HFFc6 (cell line): Measurements from ENCODE around the gene CAMK2G. TPM values are rescaled to one million over a fixed set of nuclear protein-coding genes. Genes with fewer than 3 reads are reported as not detected.
A peak's percentile ranks its signal among the peaks of the same experiment; 100 is the strongest.
"Not testable (repeated sequence)": the region's sequence is repeated elsewhere in the genome, so short reads cannot be mapped to it uniquely, and the experiment has no call there.

ENCODE experiments used
- DNase-seq: peaks from one replicate; pipeline ENCODE4 v3.0.0-alpha.2; 2018
- H3K27ac Mint-ChIP-seq: 2 replicates; pipeline ENCODE4 v1.8.0; 2020; ENCODE audit warnings: mild to moderate bottlenecking, mixed read lengths
- H3K27me3 Mint-ChIP-seq: 2 replicates; pipeline ENCODE4 v1.8.0; 2021; ENCODE audit warnings: mild to moderate bottlenecking, moderate library complexity, mixed read lengths; ENCODE audit not compliant: insufficient read depth
- H3K36me3 Mint-ChIP-seq: 2 replicates; pipeline ENCODE4 v1.8.0; 2021; ENCODE audit warnings: low read depth, mixed read lengths
- H3K4me1 Mint-ChIP-seq: 2 replicates; pipeline ENCODE4 v1.8.0; 2020; ENCODE audit warnings: low read depth, mixed read lengths
- H3K4me3 Mint-ChIP-seq: 2 replicates; pipeline ENCODE4 v1.8.0; 2020; ENCODE audit warnings: mild to moderate bottlenecking, moderate library complexity, mixed read lengths
- H3K9me3 Mint-ChIP-seq: 2 replicates; pipeline ENCODE4 v1.8.0; 2020; ENCODE audit warnings: mild to moderate bottlenecking, mixed read lengths
- CTCF ChIP-seq: fragments of 200-600 bp; sonication (generic); IDR thresholded peaks from 2 replicates; pipeline ENCODE4 v1.5.0; 2021; ENCODE audit warnings: antibody characterized with exemption, mild to moderate bottlenecking
- total RNA-seq, 6 experiments: library from RNA; stranded (reverse); fragmentation: NEBNext Ultra II Directional; extraction: Animal tissue kit (Norgen Biotek cat#: 25700); gene quantifications; 2 replicates in 1 of 6; 3 replicates in 5 of 6; pipeline ENCODE4 v1.2.3, GENCODE V29; 2021

The CAMK2G gene
- total RNA-seq, 6 experiments from 2014 or later = 24.6 to 33.1 (median 28.1) TPM

- DNase-seq = no peak
- no peak for TF ChIP-seq CTCF
- H3K4me1 Mint-ChIP-seq = no peaks in the 10 kb centered on the region
- peaks cover 34% of the 10 kb centered on the region for H3K36me3 Mint-ChIP-seq
- H3K4me3 Mint-ChIP-seq = no peak overlapping the region
- H3K27ac Mint-ChIP-seq = no peak overlapping the region; the same call in 1 of the 2 replicates
- 0 out of 2 replicates have a peak, but pooled peaks cover 7% of the 10 kb centered on the region for H3K27me3 Mint-ChIP-seq
- no peaks in the 10 kb centered on the region for H3K9me3 Mint-ChIP-seq
Observed at GRCh38 chr10:73793456-73793855, 80.9 kb downstream of the CAMK2G start.

GRCh38 chr10:73791871-73792400 is 82.4 kb downstream of the CAMK2G start:
- H3K36me3 Mint-ChIP-seq = peaks cover 28% of the 10 kb centered on the region; the same call in 1 of the 2 replicates
- no peak for DNase-seq
- H3K4me3 Mint-ChIP-seq = no peak overlapping the region

GRCh38 chr10:73790886-73791625 is 83.3 kb downstream of the CAMK2G start:
- Mint-ChIP-seq H3K36me3 (peaks cover 34% of the 10 kb centered on the region), H3K27me3 (no peaks in the 10 kb centered on the region; the same call in 1 of the 2 replicates), H3K4me1 (peaks cover 13% of the 10 kb centered on the region), H3K4me3 (no peak overlapping the region), H3K27ac (no peak overlapping the region), H3K9me3 (no peaks in the 10 kb centered on the region)
- DNase-seq = no peak
- no peak for TF ChIP-seq CTCF

More at GRCh38 chr10:73791871-73792400, 82.4 kb downstream of the CAMK2G start:
- Mint-ChIP-seq H3K27ac (no peak overlapping the region), H3K4me1 (peaks cover 4% of the 10 kb centered on the region), H3K9me3 (no peaks in the 10 kb centered on the region), H3K27me3 (no peaks in the 10 kb centered on the region)
- TF ChIP-seq CTCF = no peak

GRCh38 chr10:73789659-73790055 is 84.7 kb downstream of the CAMK2G start:
- DNase-seq = no peak
- Mint-ChIP-seq H3K4me1 (peaks cover 18% of the 10 kb centered on the region), H3K27ac (no peak overlapping the region), H3K36me3 (peaks cover 28% of the 10 kb centered on the region), H3K27me3 (no peaks in the 10 kb centered on the region; the same call in 1 of the 2 replicates), H3K4me3 (no peak overlapping the region), H3K9me3 (no peaks in the 10 kb centered on the region)
- no peak for TF ChIP-seq CTCF

GRCh38 chr10:73788864-73789658 is 85.3 kb downstream of the CAMK2G start:
- DNase-seq = no peak
- Mint-ChIP-seq H3K4me3 (no peak overlapping the region), H3K36me3 (peaks cover 24% of the 10 kb centered on the region), H3K9me3 (no peaks in the 10 kb centered on the region), H3K27ac (no peak overlapping the region), H3K4me1 (peaks cover 21% of the 10 kb centered on the region), H3K27me3 (no peaks in the 10 kb centered on the region; the same call in 1 of the 2 replicates)
- no peak for TF ChIP-seq CTCF

GRCh38 chr10:73787031-73787800 is 87.1 kb downstream of the CAMK2G start:
- DNase-seq = not testable (repeated sequence)

More at GRCh38 chr10:73787031-73787800, 87.1 kb downstream of the CAMK2G start:
- Mint-ChIP-seq H3K4me3 (peak overlapping the region; percentile 100), H3K27ac (peak overlapping the region; percentile 7; the same call in 1 of the 2 replicates), H3K4me1 (peaks cover 32% of the 10 kb centered on the region), H3K36me3 (peaks cover 19% of the 10 kb centered on the region)
- not testable (repeated sequence) for H3K27me3 Mint-ChIP-seq, H3K9me3 Mint-ChIP-seq
